Measurements from ENCODE around the gene KCNG2.

The KCNG2 gene

GRCh38 chr18:79804130-79804787, 6.5 kb downstream of the KCNG2 start:
- Histone ChIP-seq H3K9me3 (ENCODE audit: low read length) (no peaks in the 10 kb centered on the region), H3K4me1 (ENCODE audit: insufficient read depth, low read length, severe bottlenecking) (peaks cover 27% of the 10 kb centered on the region), H3F3A (ENCODE audit: insufficient read depth, low read length) (no peaks in the 10 kb centered on the region), H3K4me2 (ENCODE audit: low read length) (no peak overlapping the region), H4K20me1 (ENCODE audit: insufficient read depth, low read length) (no peaks in the 10 kb centered on the region), H3K27ac (ENCODE audit: low read depth, low read length, poor library complexity, severe bottlenecking) (no peak overlapping the region), H3K36me3 (ENCODE audit: insufficient read depth, low read length) (no peaks in the 10 kb centered on the region), H3K4me3 (ENCODE audit: low read depth, low read length, poor library complexity, severe bottlenecking) (no peak overlapping the region), H3K79me2 (ENCODE audit: insufficient read depth, low read length) (no peaks in the 10 kb centered on the region), H3K27me3 (ENCODE audit: insufficient read depth, low read length) (peaks cover 6% of the 10 kb centered on the region), H2AFZ (ENCODE audit: low read length) (no peak overlapping the region), H3K9me2 (ENCODE audit: low read depth, low read length) (no peaks in the 10 kb centered on the region), H3K9ac (ENCODE audit: low read length) (no peak overlapping the region)
- no peak for TF ChIP-seq EZH2 (IDR thresholded peaks at IDR 0.05; ENCODE audit: borderline replicate concordance, low read length)
- no peak for TF ChIP-seq CTCF (IDR thresholded peaks at IDR 0.05; ENCODE audit: low read length)

GRCh38 chr18:79805211-79805887, 7.6 kb downstream of the KCNG2 start:
- H3F3A ChIP-seq (ENCODE audit: insufficient read depth, low read length) = no peaks in the 10 kb centered on the region
- H3K9me3 ChIP-seq (ENCODE audit: low read length) = no peaks in the 10 kb centered on the region
- no peaks in the 10 kb centered on the region for H4K20me1 ChIP-seq (ENCODE audit: insufficient read depth, low read length)
- H2AFZ ChIP-seq (ENCODE audit: low read length) = no peak overlapping the region
- H3K9ac ChIP-seq (ENCODE audit: low read length) = no peak overlapping the region
- H3K4me2 ChIP-seq (ENCODE audit: low read length) = no peak overlapping the region
- no peak overlapping the region for H3K4me3 ChIP-seq (ENCODE audit: low read depth, low read length, poor library complexity, severe bottlenecking)
- TF ChIP-seq CTCF (IDR thresholded peaks at IDR 0.05; ENCODE audit: low read length) (no peak), EZH2 (IDR thresholded peaks at IDR 0.05; ENCODE audit: borderline replicate concordance, low read length) (no peak)
- peaks cover 16% of the 10 kb centered on the region for H3K4me1 ChIP-seq (ENCODE audit: insufficient read depth, low read length, severe bottlenecking)
- no peak overlapping the region for H3K27ac ChIP-seq (ENCODE audit: low read depth, low read length, poor library complexity, severe bottlenecking)
- peaks cover 6% of the 10 kb centered on the region for H3K27me3 ChIP-seq (ENCODE audit: insufficient read depth, low read length)
- H3K9me2 ChIP-seq (ENCODE audit: low read depth, low read length) = no peaks in the 10 kb centered on the region
- no peaks in the 10 kb centered on the region for H3K79me2 ChIP-seq (ENCODE audit: insufficient read depth, low read length)
- no peaks in the 10 kb centered on the region for H3K36me3 ChIP-seq (ENCODE audit: insufficient read depth, low read length)

- Histone ChIP-seq H3F3A (ENCODE audit: insufficient read depth, low read length) (no peaks in the 10 kb centered on the region), H2AFZ (ENCODE audit: low read length) (no peak overlapping the region), H4K20me1 (ENCODE audit: insufficient read depth, low read length) (no peaks in the 10 kb centered on the region), H3K4me3 (ENCODE audit: low read depth, low read length, poor library complexity, severe bottlenecking) (no peak overlapping the region), H3K36me3 (ENCODE audit: insufficient read depth, low read length) (no peaks in the 10 kb centered on the region), H3K9ac (ENCODE audit: low read length) (no peak overlapping the region), H3K27ac (ENCODE audit: low read depth, low read length, poor library complexity, severe bottlenecking) (no peak overlapping the region), H3K79me2 (ENCODE audit: insufficient read depth, low read length) (no peaks in the 10 kb centered on the region), H3K9me3 (ENCODE audit: low read length) (no peaks in the 10 kb centered on the region), H3K9me2 (ENCODE audit: low read depth, low read length) (no peaks in the 10 kb centered on the region), H3K4me1 (ENCODE audit: insufficient read depth, low read length, severe bottlenecking) (peaks cover 12% of the 10 kb centered on the region), H3K27me3 (ENCODE audit: insufficient read depth, low read length) (peaks cover 6% of the 10 kb centered on the region; the same call in 1 of the 2 replicates), H3K4me2 (ENCODE audit: low read length) (no peak overlapping the region)
- no peak for TF ChIP-seq CTCF (IDR thresholded peaks at IDR 0.05; ENCODE audit: low read length)
- no peak for TF ChIP-seq EZH2 (IDR thresholded peaks at IDR 0.05; ENCODE audit: borderline replicate concordance, low read length)
Measured at GRCh38 chr18:79805926-79806487, 8.3 kb downstream of the KCNG2 start.
